Esophagus muscularis mucosa (tissue), 4 donors: ENCODE measurements around the gene ALDH6A1. TPM values are rescaled to one million over a fixed set of nuclear protein-coding genes. Genes with fewer than 3 reads are reported as not detected.

Experiments used
- DNase-seq: peaks from one replicate; pipeline ENCODE4 v3.0.0-alpha.2; 2017; ENCODE audit errors: extremely low spot score
- H3K27ac ChIP-seq, 4 donors: fragments of 200-600 bp; sonication (generic); replicated peaks in 1 of 4; 1 replicate in 3 of 4; 2 replicates in 1 of 4; pipeline ENCODE4 v1.5.1; 2016 to 2019; ENCODE audit warnings: mild to moderate bottlenecking in 1 of 4
- H3K27me3 ChIP-seq, 4 donors: fragments of 200-600 bp; sonication (generic); one replicate each; pipeline versions ENCODE4 v1.5.1 to v1.6.0; 2016 to 2019
- H3K36me3 ChIP-seq, 4 donors: fragments of 200-600 bp; sonication (generic); one replicate each; pipeline ENCODE4 v1.5.1; 2016 to 2019
- H3K4me1 ChIP-seq, 4 donors: fragments of 200-600 bp; sonication (generic); one replicate each; pipeline ENCODE4 v1.5.1; 2016 to 2019
- H3K4me3 ChIP-seq, 4 donors: fragments of 200-600 bp; sonication (generic); 1 replicate in 2 of 4; 2 replicates in 2 of 4; pipeline ENCODE4 v1.5.1; 2016 to 2019; ENCODE audit warnings: mild to moderate bottlenecking in 4 of 4, moderate library complexity in 1 of 4
- H3K9me3 ChIP-seq, 4 donors: fragments of 200-600 bp; sonication (generic); 1 replicate in 3 of 4; 2 replicates in 1 of 4; pipeline ENCODE4 v1.5.1; 2016 to 2019
- CTCF ChIP-seq, 3 experiments: fragments of 200-600 bp in 2 of 3; fragments of 450-650 bp in 1 of 3; sonication (generic) in 2 of 3; IDR thresholded peaks; one replicate each; pipeline ENCODE4 v1.5.1; 2017 to 2019; ENCODE audit warnings: antibody characterized with exemption in 3 of 3, mild to moderate bottlenecking in 2 of 3, moderate library complexity in 1 of 3
- EP300 ChIP-seq: sonication (generic); formaldehyde crosslinking; IDR thresholded peaks from one replicate; pipeline ENCODE4 v1.6.1; 2017; ENCODE audit warnings: antibody characterized with exemption
- POLR2A ChIP-seq: fragments of 450-650 bp; IDR thresholded peaks from one replicate; pipeline ENCODE4 v1.6.1; 2017; ENCODE audit warnings: antibody characterized with exemption, moderate library complexity, mild to moderate bottlenecking, low read depth
- POLR2AphosphoS5 ChIP-seq, 2 donors: sonication (generic); formaldehyde crosslinking; IDR thresholded peaks; one replicate each; pipeline ENCODE4 v1.6.1; 2017; ENCODE audit warnings: antibody characterized with exemption in 2 of 2
- WGBS: methylation state at CpG from one replicate; pipeline ENCODE4 v1.1.5; 2018; 5-methylcytosine and 5-hydroxymethylcytosine counted together
- intact Hi-C: fragments of 100-400 bp; cut with DNase I; formaldehyde crosslinking; loops from one replicate; pipeline ENCODE4 v1.15.1; 2023
- total RNA-seq, 4 donors: library from RNA; depleted of rRNA; stranded (reverse); fragments of >200 nt; gene quantifications; one replicate each; pipeline versions ENCODE4 v1.1.0 to v1.2.1, GENCODE V29; 2016

The ALDH6A1 gene
- total RNA-seq, 4 donors from 2014 or later = 39.6 to 81.8 (median 62.1) TPM

DNA sequence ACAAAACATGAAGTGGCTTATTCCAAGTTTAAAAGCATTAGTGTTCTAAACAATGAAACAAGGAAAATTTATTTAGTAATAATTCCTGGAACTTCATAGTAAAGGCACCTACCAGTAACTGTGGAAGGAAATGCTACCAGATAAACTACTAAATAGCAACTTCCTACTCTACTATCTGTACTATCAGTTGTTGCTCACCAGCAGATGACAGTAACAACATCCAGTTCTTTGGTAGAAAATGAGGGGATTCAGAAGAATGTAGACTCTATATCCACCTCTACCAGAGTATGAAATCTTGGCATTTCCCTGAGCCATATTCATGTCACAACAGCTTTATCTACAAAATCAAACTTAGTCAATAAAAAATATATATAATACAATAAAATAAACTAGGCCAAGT, 68.3 kb downstream of the ALDH6A1 start:
- no peak overlapping the region for H3K27ac ChIP-seq
- intact Hi-C loops = loop anchor here (5.0 kb wide), 2 partner anchors 64 to 129 kb away; partner anchors contain the start of genes COQ6, FAM161B and ZNF410
- H3K4me3 ChIP-seq = no peak overlapping the region
- no peaks in the 10 kb centered on the region for H3K27me3 ChIP-seq
- DNase-seq = no peak
- peaks cover 11 to 23% (median 17%) of the 10 kb centered on the region in 4 donors for H3K4me1 ChIP-seq
- TF ChIP-seq POLR2A = no peak
- TF ChIP-seq EP300 = no peak
- no peak for TF ChIP-seq CTCF (IDR thresholded peaks at IDR 0.05)
- no peak for TF ChIP-seq POLR2AphosphoS5 (IDR thresholded peaks at IDR 0.05)
- no peaks in the 10 kb centered on the region for H3K9me3 ChIP-seq
- peaks cover 0 to 22% (median 12%) of the 10 kb centered on the region in 4 donors for H3K36me3 ChIP-seq

GRCh38 chr14:74015176-74015575, 69.1 kb downstream of the ALDH6A1 start:
- H3K9me3 ChIP-seq = no peaks in the 10 kb centered on the region
- TF ChIP-seq EP300 (no peak), CTCF (IDR thresholded peaks at IDR 0.05) (no peak), POLR2A (no peak), POLR2AphosphoS5 (IDR thresholded peaks at IDR 0.05) (no peak)
- H3K27ac ChIP-seq = no peak overlapping the region
- peaks cover 0 to 28% (median 16%) of the 10 kb centered on the region in 4 donors for H3K36me3 ChIP-seq
- H3K4me3 ChIP-seq = no peak overlapping the region
- DNase-seq = no peak
- WGBS = 62% methylated on average over 3 of the region's 3 CpGs
- intact Hi-C loops = loop anchor here (5.0 kb wide), 2 partner anchors 63 to 128 kb away; partner anchors contain the start of genes COQ6, FAM161B and ZNF410
- no peaks in the 10 kb centered on the region for H3K27me3 ChIP-seq
- peaks cover 11 to 17% (median 15%) of the 10 kb centered on the region in 4 donors for H3K4me1 ChIP-seq

DNA sequence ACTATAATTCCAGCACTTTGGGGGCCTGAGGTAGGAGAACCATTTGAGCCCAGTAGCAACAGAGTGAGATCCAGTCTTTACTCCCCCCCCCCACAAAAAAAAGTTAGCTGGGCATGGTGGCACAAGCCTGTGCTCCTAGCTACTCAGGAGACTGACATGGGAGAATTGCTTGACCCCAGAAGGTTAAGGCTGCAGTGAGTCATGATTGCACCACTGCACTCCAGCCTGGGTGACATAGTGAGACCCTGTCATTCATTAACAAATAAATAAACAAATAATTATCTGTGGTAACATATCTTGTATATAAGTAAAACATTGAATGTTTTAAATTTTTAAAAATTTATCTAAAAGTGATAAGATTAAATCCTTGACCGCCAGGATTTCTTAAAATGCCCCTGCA, 70.0 kb downstream of the ALDH6A1 start:
- H3K4me1 ChIP-seq = peaks cover 6 to 9% (median 7%) of the 10 kb centered on the region in 4 donors
- TF ChIP-seq POLR2A (no peak), CTCF (IDR thresholded peaks at IDR 0.05) (no peak), POLR2AphosphoS5 (IDR thresholded peaks at IDR 0.05) (no peak), EP300 (no peak)
- intact Hi-C loops = no loop called here
- no peaks in the 10 kb centered on the region for H3K27me3 ChIP-seq
- 97% methylated on average over 1 of the region's 1 CpG for WGBS
- H3K36me3 ChIP-seq = peaks cover 0 to 37% (median 24%) of the 10 kb centered on the region in 4 donors
- no peak overlapping the region for H3K27ac ChIP-seq
- H3K9me3 ChIP-seq = no peaks in the 10 kb centered on the region
- no peak for DNase-seq
- H3K4me3 ChIP-seq = no peak overlapping the region

GRCh38 chr14:74008843-74009499, 75.3 kb downstream of the ALDH6A1 start:
- Histone ChIP-seq H3K4me1 (no peaks in the 10 kb centered on the region), H3K27ac (no peak overlapping the region), H3K36me3 (peaks cover 0 to 74% (median 45%) of the 10 kb centered on the region in 4 donors), H3K9me3 (no peaks in the 10 kb centered on the region), H3K4me3 (no peak overlapping the region), H3K27me3 (no peaks in the 10 kb centered on the region)
- 76% methylated on average over 2 of the region's 2 CpGs for WGBS
- TF ChIP-seq CTCF (IDR thresholded peaks at IDR 0.05) (no peak), POLR2AphosphoS5 (IDR thresholded peaks at IDR 0.05) (no peak), EP300 (no peak), POLR2A (no peak)
- DNase-seq = no peak
- intact Hi-C loops = no loop called here

Other genes with a start within 250 kb of the ALDH6A1 start
- gene PTGR2, start 232.6 kb downstream of the ALDH6A1 start, total RNA-seq = 1 to 10 TPM; 2.5 to 7.1 (median 4.3) TPM
- 10 to 100 TPM; 36.5 to 67.6 (median 41.6) TPM for gene ZNF410, start 197.6 kb downstream of the ALDH6A1 start, total RNA-seq
- 1 to 10 TPM; 4.2 to 5.5 (median 4.6) TPM for gene FAM161B, start 134.4 kb downstream of the ALDH6A1 start, total RNA-seq
- gene COQ6, start 134.2 kb downstream of the ALDH6A1 start, total RNA-seq = 10 to 100 TPM; 21.5 to 52.0 (median 30.6) TPM
- gene ENTPD5, start 65.2 kb downstream of the ALDH6A1 start, total RNA-seq = 1 to 10 TPM; 5.5 to 9.6 (median 6.0) TPM
- 10 to 100 TPM in 2 of 4 donors, 1 to 10 TPM in 2; 8.6 to 11.8 (median 9.9) TPM for gene BBOF1, start 65.1 kb downstream of the ALDH6A1 start, total RNA-seq
- 10 to 100 TPM in 3 of 4 donors, 1 to 10 TPM in 1; 8.4 to 13.5 (median 11.7) TPM for gene LIN52, start 503 bp upstream of the ALDH6A1 start, total RNA-seq
- not detected for gene VSX2, start 155.0 kb upstream of the ALDH6A1 start, total RNA-seq
- 10 to 100 TPM; 25.5 to 39.5 (median 29.3) TPM for gene ABCD4, start 218.5 kb upstream of the ALDH6A1 start, total RNA-seq